IMR-90 (cell line): Measurements from ENCODE around the gene BPIFB1.

Experiments
- BHLHE40 ChIP-seq: fragments of 150-350 bp; IDR thresholded peaks from 2 replicates; pipeline ENCODE4 v1.6.1; 2016; ENCODE audit warnings: mild to moderate bottlenecking, low read depth, low read length
- FOS ChIP-seq: fragments of 150-350 bp; IDR thresholded peaks from 2 replicates; pipeline ENCODE4 v1.6.1; 2016; ENCODE audit warnings: low read depth, low read length
- MAFK ChIP-seq: IDR thresholded peaks from 2 replicates; pipeline ENCODE4 v1.6.1; 2012; ENCODE audit warnings: low read depth, low read length, improper control_type of control experiment
- POLR2A ChIP-seq: IDR thresholded peaks from 2 replicates; pipeline ENCODE4 v1.6.1; 2012; ENCODE audit warnings: mild to moderate bottlenecking, low read depth, low read length
- SMC3 ChIP-seq: fragments of 150-350 bp; IDR thresholded peaks from 2 replicates; pipeline ENCODE4 v1.6.1; 2016; ENCODE audit warnings: low read depth, mild to moderate bottlenecking, antibody characterized with exemption, low read length, moderate library complexity
- TF ChIP-seq, protein P1 (sequence below): conservative IDR thresholded peaks from 2 replicates; pipeline ENCODE4 v1.5.1; 2012; ENCODE audit warnings: mild to moderate bottlenecking, low read depth, low read length, improper control_type of control experiment

DNA sequence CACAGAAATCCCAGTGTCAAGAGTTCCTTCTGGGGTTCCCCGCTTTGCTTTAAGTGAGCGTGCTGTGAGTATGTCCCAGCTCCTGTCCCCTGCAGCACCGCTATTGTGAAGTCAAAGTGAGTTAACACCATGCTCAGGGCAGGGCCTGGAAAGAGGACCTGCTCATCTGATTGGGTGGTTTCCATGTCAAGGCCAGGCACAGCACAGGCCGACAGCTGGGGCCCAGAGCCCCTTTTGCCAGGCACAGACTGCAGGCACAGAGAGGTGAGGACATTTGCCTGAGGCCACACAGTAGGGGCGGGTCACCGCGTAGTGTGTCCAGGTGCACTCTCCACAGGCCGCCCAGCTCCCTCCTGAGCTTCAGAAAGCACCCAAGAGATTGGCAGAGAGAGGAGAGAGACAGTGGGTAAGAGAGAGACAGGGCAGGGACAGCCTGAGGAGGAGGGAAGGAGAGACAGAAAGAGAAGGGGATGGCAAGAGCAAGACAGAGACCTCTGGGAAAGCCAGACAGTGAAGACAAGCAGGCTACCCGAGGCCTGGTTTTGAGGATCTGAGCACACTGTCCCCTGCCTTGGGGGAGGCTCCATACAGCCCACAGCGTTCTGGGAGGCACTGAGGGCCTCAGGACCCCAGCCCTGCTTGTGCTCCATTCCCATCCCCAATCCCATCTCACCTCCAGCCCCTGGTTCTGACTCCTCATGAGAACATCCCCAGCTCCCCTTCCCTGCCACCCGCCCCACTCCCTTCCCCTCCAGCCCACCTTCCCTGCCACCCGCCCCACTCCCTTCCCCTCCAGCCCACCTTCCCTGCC lies 6.5 kb upstream of the BPIFB1 start:
- TF ChIP-seq, protein P1, sequence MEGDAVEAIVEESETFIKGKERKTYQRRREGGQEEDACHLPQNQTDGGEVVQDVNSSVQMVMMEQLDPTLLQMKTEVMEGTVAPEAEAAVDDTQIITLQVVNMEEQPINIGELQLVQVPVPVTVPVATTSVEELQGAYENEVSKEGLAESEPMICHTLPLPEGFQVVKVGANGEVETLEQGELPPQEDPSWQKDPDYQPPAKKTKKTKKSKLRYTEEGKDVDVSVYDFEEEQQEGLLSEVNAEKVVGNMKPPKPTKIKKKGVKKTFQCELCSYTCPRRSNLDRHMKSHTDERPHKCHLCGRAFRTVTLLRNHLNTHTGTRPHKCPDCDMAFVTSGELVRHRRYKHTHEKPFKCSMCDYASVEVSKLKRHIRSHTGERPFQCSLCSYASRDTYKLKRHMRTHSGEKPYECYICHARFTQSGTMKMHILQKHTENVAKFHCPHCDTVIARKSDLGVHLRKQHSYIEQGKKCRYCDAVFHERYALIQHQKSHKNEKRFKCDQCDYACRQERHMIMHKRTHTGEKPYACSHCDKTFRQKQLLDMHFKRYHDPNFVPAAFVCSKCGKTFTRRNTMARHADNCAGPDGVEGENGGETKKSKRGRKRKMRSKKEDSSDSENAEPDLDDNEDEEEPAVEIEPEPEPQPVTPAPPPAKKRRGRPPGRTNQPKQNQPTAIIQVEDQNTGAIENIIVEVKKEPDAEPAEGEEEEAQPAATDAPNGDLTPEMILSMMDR, result no peak
- TF ChIP-seq FOS (no peak), POLR2A (no peak), SMC3 (no peak), BHLHE40 (no peak), MAFK (no peak)
